HG03521 (cell line): ENCODE measurements around the gene MCC.

ENCODE experiments used
- ATAC-seq: cut with Tn5 transposase; IDR thresholded peaks from one replicate; pipeline ENCODE4 v1.9.1; 2021; ENCODE audit warnings: mild to moderate bottlenecking, moderate library complexity; ENCODE audit not compliant: unreplicated experiment

MCC gene

GRCh38 chr5:113487781-113488644 lies at the start of gene MCC:
Gene MCC (minus strand): TSS chr5:113488453.
- ATAC-seq = no peak

GRCh38 chr5:113531481-113532159 lies 43.4 kb upstream of the MCC start:
- no peak for ATAC-seq

- ATAC-seq = no peak
Measured at GRCh38 chr5:113527746-113528145, 39.5 kb upstream of the MCC start.

- ATAC-seq = no peak
Measured at GRCh38 chr5:113526421-113526820, 38.2 kb upstream of the MCC start.

GRCh38 chr5:113524927-113525326 lies 36.7 kb upstream of the MCC start:
- ATAC-seq = no peak

GRCh38 chr5:113523168-113523567 lies 34.9 kb upstream of the MCC start:
- ATAC-seq = no peak

DNA sequence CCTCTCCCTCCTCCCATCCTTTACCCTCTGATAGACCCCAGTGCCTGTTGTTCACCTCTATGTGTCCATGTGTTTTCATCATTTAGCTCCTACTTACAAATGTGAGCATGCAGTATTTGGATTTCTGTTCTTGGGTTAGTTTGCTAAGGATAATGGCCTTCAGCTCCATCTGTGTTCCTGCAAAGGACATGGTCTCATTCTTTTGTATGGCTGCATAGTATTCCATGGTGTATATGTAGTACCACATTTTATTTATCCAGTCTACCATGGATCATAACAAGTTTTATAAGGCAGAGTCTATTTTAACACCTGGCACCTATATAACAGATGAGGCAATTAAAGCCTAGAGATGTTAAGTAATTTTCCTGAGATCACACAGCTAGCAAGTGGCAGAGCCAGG lies 32.6 kb upstream of the MCC start:
- no peak for ATAC-seq

DNA sequence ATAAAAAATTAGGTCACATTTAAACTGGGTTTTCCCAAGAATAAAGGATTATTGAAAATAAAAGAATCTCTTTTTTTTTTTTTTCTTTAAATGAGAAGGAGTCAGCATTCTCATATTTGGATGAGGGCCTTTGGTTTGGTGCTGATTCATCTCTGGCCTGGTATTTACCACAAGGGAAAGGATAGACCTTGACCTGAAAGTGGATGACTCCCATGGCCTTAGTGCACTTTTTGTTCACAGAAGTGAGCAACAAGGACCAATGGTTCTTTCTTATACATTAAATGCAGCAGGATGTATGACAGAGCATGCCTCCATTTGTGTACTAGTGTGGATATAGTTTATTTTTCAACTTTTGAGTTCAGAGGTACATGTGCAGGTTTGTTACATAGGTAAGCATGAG lies 32.2 kb upstream of the MCC start:
- ATAC-seq = peak; percentile 70

GRCh38 chr5:113519412-113519811 lies 31.2 kb upstream of the MCC start:
- no peak for ATAC-seq

GRCh38 chr5:113518884-113519283 lies 30.6 kb upstream of the MCC start:
- ATAC-seq = no peak

DNA sequence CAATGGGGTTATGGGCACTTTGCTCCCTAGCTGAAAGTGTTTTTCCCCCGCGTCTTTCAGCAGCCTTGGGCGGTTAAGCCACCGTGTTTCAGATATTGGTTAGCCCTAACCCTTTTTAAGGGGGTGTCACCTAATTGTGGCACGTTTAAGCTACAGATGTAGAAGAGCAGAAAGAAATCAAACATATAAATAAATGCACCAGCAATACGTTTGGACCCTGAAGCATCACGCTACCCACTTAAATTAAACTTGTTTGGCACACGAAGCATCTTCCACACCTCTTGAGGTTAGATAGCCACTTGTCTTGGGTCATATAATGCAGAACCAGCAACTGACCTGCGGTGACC lies 26.0 kb upstream of the MCC start:
- ATAC-seq = no peak

DNA sequence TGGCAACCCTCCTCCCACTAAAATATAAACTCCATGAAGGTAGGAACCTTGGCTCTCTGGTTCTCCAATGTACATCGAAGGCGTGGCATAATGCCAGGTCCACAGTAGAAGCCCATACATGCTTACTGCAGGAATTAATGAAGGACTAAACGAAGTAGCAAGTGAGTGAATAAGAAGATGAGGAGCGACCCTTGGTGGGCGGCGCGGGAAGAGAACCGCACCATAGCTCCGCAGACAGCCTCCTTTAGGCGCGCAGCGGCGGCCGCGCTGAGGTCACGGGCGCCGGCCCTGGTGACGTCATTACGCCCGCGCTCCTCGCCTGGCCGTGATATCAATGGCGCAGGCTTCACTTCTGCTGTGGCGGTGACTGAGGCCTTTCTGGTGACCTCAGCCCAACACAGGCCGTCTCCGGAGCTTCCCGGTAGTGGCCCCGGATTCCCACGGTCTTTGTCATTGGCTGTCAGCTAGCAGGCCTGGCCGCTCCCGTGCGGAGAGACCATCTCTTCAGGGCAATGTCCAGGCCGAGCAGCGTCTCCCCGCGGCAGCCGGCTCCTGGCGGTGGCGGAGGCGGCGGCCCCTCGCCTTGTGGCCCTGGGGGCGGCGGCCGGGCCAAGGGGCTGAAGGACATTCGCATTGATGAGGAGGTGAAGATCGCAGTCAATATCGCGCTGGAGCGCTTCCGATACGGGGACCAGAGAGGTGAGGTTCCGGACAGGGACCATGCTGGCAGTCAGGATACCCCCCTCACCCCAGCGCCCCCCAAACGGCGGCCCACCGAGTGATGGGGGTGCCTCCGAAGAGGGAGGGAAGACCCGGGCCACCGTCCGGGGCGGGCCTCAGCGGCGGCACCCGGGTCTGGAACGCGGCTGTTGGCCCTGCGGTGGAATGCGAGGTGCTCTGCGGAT lies 25.4 kb upstream of the MCC start, which contains the start of gene YTHDC2:
YTHDC2 (plus strand) TSS at position 311 of the 905 bp plus-strand sequence; CDS start at position 513, 202 bp downstream.
- ATAC-seq = peak; percentile 99

DNA sequence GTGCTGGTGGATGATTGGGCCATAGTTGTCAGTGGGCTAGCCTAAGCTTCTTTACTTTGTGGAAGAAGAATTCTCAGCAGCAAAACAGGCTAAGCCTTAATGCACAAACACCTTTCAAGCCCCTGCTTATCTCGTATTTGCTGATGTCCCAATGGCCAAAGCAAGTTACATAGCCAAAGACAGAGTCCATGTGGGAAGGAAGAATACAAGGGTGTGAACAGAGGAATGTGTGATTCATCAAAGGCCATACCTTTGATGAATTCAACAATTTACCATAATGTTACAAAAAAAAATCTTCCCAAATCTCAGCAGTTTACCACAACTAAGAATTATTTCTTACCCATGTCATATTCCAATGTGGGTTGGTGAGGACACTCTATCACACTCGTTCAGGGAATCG lies 24.1 kb upstream of the MCC start:
- ATAC-seq = no peak

DNA sequence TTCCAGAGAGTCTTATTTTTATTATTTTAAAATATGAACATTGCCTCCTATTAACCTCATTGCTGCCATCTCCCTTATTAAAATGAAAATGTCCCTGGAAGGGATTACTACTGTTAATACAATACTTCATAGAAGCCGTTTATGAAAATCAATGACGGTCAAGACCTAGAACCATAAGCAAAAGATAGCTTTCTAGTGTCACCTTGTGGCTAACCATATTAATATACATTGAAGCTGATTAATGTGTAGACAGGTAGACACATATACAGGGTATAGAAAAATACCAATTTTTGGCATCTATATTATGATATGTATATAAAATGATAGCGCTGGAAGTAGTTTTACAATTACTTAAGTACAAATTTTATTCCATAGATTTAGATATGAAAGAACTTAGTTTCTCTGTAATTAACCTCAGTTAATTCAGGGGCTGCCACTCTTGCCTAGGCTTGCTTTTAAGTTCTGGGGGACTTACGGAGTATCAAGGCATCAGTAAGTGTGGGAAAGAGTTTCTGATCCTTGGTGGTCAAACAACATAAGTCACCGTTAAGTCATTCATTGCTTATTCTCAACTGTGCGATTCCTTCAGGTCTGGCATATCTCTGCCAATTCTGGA lies 22.7 kb upstream of the MCC start:
- no peak for ATAC-seq

DNA sequence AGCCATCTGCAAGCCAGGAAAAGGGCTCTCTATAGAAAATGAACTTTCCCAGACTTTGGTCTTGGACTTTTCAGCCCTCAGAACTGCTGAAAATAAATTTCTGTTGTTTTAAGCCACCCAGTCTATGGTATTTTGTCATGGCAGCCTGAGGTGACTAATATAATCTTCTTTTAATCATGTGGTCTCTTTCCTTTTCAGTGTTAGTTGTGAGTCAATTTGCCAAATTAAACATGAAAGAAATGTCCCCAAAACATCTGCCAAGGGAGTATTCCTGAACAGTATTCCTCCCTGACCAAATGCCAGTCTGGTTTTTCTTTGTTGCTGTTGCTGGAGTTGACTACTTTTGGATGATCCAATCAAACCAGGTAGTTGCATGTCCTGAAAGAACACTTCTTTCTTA lies 20.5 kb upstream of the MCC start:
- no peak for ATAC-seq

GRCh38 chr5:113507601-113508000 lies 19.3 kb upstream of the MCC start:
- no peak for ATAC-seq

DNA sequence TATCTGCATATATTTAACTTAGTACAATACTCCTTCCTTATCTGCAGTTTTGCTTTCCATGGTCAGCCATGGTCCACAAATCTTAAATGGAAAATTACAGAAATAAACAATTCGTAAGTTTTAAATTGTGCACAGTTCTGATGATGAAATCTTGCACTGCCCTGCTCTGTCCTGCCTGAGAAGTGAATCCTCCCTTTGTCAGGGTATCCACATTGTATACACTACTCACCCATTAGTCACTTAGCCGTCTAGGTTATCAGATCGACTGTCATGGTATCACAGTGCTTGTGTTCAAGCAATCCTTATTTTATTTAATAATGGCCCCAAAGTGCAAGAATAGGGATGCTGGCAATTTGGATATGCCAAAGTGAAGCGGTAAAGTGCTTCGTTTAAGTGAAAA lies 16.9 kb upstream of the MCC start:
- ATAC-seq = no peak

DNA sequence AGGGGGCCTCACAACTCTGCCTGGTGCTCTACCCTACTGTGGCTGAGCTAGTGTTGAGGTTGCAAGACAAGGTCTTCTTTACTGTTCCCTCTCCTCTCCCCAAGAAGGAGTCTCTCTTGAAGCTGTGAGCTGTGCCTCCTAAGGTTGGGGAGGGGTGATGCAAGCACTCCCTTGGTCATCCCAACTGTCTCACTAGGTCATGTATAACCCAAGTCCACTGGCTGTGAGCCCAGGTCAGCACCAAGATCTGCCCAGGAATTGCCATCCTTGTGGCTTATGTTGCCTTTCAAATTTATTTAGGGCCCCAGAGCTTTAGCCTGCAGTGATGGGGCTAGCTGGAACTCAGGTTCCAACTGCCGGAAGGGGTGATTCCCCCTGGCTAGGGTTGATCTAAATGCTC lies 14.9 kb upstream of the MCC start:
- ATAC-seq = no peak

- ATAC-seq = no peak
Measured at GRCh38 chr5:113502073-113502472, 13.8 kb upstream of the MCC start.

- no peak for ATAC-seq
Measured at GRCh38 chr5:113495422-113495841, 7.2 kb upstream of the MCC start.

DNA sequence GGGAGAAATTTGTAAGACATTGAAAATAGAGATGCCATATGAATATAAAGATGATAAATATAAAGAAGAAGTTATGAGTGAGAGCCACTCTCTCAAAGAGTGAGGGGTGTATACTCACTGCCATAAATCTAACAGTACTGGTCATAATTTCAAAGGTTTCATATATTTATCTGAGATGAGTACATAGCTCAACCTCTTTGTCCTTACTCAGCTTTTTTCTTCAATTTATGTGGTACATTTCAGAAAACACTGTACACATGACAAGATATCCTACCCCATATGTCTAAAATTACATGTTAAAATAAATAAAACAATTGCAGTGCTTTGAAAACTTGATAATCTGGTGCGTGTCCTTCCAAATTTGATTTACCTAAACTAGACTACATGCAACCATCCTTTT lies 5.2 kb upstream of the MCC start:
- ATAC-seq = no peak
